Left lung (tissue), 10 donors: Measurements from ENCODE around the gene GPX3. TPM values are rescaled to one million over a fixed set of nuclear protein-coding genes. Genes with fewer than 3 reads are reported as not detected.

Source experiments
- ATAC-seq: fragments of 200-7000 bp; cut with Tn5 transposase; one replicate; pipeline ENCODE4 v1.9.1; 2020; ENCODE audit warnings: moderate library complexity
- DNase-seq, 4 donors: peaks; one replicate each; pipeline ENCODE4 v3.0.0-alpha.2; 2013 to 2020
- H3K27ac ChIP-seq, 2 donors: fragments of 200-600 bp; sonication (generic) in 1 of 2; one replicate each; pipeline versions ENCODE4 v1.5.0 to v1.8.0; 2020 to 2021
- H3K27me3 ChIP-seq, 2 donors: fragments of 200-600 bp; sonication (generic) in 1 of 2; one replicate each; pipeline versions ENCODE4 v1.5.0 to v1.8.0; 2020 to 2021
- H3K36me3 ChIP-seq, 2 donors: fragments of 200-600 bp; sonication (generic) in 1 of 2; one replicate each; pipeline versions ENCODE4 v1.5.0 to v1.8.0; 2020 to 2021
- H3K4me1 ChIP-seq, 2 donors: fragments of 200-600 bp; one replicate each; pipeline ENCODE4 v1.8.0; 2021
- H3K4me3 ChIP-seq, 2 donors: fragments of 200-600 bp; sonication (generic) in 1 of 2; one replicate each; pipeline versions ENCODE4 v1.5.0 to v1.8.0; 2020 to 2021; ENCODE audit warnings: mild to moderate bottlenecking in 1 of 2
- H3K9me3 ChIP-seq, 2 donors: fragments of 200-600 bp; sonication (generic) in 1 of 2; one replicate each; pipeline versions ENCODE4 v1.5.0 to v1.8.0; 2020 to 2021
- intact Hi-C, 2 donors: fragments of 100-400 bp; cut with DNase I; formaldehyde crosslinking; loops; one replicate each; pipeline versions ENCODE4 v1.11.2 to v1.14.2; 2022
- polyA plus RNA-seq, 6 donors: library from polyadenylated mRNA; unstranded; fragments of 120-200 nt; gene quantifications; one replicate each; pipeline ENCODE4 v1.2.1, GENCODE V29; 2013; ENCODE audit not compliant: insufficient read length in 6 of 6
- total RNA-seq, 2 donors: library from RNA; stranded (reverse); fragmentation: NEBNext Ultra II Directional; extraction: Animal tissue kit (Norgen Biotek cat#: 25700); gene quantifications; one replicate each; pipeline ENCODE4 v1.2.1, GENCODE V29; 2021
- TF ChIP-seq, protein P1 (sequence below), 2 donors: fragments of 200-600 bp; sonication (generic) in 1 of 2; IDR thresholded peaks; one replicate each; pipeline versions ENCODE4 v1.5.0 to v1.8.0; 2021; ENCODE audit warnings: antibody characterized with exemption in 2 of 2
- donor health status: DM: no; HTN: yes; CAD: no.
- donor health status: DM: no; HTN: no; CAD: no.

The GPX3 gene
- total and polyA plus RNA-seq, 8 donors: 49.0 to 424 (median 77.2) TPM

DNA sequence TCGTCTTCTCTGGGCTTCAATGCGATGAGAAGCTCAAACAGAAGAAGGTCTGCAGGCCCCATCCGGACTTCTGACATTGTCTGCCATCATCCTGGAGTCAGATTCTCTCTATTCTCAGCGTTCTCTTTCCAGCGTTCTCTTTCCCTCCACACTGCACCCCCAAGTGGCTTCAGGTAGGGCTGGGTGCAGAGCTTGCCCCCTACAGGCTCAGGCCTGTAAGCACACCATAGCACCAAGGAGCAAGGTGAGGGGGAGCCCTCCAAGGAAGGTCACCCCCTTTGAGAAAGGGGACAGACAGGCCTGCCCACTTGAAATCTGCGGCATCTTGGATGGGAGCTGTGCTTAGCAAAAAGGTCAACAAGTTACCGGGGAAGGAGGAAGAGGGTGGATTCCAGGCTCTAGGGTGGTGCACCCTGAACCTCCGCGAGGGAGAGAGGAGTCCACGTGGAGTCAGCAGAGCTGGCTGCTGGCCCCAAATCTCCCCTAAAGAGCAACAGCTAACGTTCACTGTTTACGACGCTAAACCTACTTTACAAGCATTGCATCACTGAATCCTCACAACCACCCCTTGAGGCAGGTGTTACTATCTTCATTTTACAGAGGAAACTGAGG, 27.5 kb downstream of the GPX3 start:
- no peaks in the 10 kb centered on the region for H3K9me3 ChIP-seq
- H3K4me1 ChIP-seq: peaks cover 3 to 17% of the 10 kb centered on the region in 2 donors
- H3K36me3 ChIP-seq: peaks cover 0 to 100% of the 10 kb centered on the region in 2 donors
- ATAC-seq: peak; percentile 75
- intact Hi-C loops: loop anchor here in 1 of 2 donors (5.0 kb wide), 1 partner anchor 46 kb away; no protein-coding TSS in a partner anchor
- H3K27me3 ChIP-seq: no peaks in the 10 kb centered on the region
- TF ChIP-seq, protein P1, sequence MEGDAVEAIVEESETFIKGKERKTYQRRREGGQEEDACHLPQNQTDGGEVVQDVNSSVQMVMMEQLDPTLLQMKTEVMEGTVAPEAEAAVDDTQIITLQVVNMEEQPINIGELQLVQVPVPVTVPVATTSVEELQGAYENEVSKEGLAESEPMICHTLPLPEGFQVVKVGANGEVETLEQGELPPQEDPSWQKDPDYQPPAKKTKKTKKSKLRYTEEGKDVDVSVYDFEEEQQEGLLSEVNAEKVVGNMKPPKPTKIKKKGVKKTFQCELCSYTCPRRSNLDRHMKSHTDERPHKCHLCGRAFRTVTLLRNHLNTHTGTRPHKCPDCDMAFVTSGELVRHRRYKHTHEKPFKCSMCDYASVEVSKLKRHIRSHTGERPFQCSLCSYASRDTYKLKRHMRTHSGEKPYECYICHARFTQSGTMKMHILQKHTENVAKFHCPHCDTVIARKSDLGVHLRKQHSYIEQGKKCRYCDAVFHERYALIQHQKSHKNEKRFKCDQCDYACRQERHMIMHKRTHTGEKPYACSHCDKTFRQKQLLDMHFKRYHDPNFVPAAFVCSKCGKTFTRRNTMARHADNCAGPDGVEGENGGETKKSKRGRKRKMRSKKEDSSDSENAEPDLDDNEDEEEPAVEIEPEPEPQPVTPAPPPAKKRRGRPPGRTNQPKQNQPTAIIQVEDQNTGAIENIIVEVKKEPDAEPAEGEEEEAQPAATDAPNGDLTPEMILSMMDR (IDR thresholded peaks at IDR 0.05): peak; percentile 69 to 74
- no peak overlapping the region for H3K4me3 ChIP-seq
- DNase-seq: peak in 1 of 4 donors; percentile 40
- H3K27ac ChIP-seq: peak overlapping the region in 1 of 2 donors; percentile 1

DNA sequence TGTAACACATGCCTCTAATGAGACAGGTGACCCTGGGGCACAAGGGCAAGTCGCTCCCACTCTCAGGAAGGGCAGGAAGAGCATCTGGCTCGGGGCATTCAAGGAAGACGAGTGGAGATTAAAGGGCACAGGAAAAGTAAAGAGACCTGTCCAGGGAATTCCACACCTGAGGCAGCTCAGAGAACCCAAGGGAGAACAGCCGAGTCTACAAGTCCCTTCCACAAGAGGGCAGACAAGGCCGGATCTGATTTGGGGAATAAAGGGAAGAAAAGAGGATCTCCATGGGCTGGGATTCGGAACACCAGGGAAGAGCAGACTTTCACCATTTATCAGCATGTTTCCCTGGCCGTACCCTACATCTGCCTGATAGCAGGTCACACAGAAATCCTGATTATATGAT, 28.1 kb downstream of the GPX3 start:
- intact Hi-C loops: loop anchor here in 1 of 2 donors (5.0 kb wide), 1 partner anchor 46 kb away; no protein-coding TSS in a partner anchor
- peaks cover 3 to 23% of the 10 kb centered on the region in 2 donors for H3K4me1 ChIP-seq
- TF ChIP-seq, protein P1 (IDR thresholded peaks at IDR 0.05): no peak
- no peak for DNase-seq
- H3K9me3 ChIP-seq: no peaks in the 10 kb centered on the region
- ATAC-seq: no peak
- no peak overlapping the region for H3K27ac ChIP-seq
- H3K27me3 ChIP-seq: no peaks in the 10 kb centered on the region
- H3K4me3 ChIP-seq: no peak overlapping the region
- peaks cover 0 to 100% of the 10 kb centered on the region in 2 donors for H3K36me3 ChIP-seq

DNA sequence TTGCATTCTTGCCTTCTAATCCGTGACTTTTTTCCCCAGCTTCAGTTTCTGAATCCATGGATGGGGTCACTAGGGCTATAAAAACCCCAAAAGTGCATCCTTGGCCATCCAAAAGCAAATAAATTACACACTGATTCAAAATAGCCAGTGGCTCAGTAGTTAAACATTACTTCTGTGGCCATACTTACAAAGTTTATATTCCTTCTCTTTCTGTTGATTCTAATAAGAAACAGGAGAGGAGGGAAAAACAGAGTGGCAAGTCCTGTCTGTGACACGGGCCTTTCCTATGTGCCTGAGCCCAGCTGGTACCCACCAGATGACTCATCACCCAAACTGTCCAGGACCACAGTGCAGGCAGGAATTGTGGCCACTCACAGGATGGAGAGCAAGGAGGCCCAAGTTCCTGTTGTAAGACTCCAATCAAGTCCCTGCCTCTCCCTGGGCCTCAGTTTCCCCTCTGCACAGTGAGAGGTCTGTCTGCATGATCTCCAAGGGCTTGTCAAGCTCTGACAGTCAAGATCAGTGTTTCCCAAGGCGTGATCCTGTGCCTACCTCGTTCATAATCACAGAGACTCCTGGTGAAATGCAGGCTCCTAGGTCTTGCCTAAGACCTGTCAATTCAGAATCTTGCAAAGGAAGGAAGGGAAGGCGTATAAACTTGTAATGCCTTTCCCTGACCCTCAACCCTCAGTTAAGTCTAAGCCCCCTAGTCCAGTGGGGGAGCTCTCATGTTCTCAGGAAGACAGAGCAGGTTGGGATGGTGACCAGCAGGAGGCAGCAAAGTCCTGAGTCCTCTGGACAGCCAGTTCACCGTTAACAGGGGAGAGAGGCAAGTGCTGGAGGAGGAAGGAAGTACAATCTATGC, 30.9 kb downstream of the GPX3 start:
- TF ChIP-seq, protein P1 (IDR thresholded peaks at IDR 0.05): peak; percentile 84 to 85
- intact Hi-C loops: loop anchor here (2.0 to 10.0 kb wide), 2 partner anchors 64 kb away; no protein-coding TSS in a partner anchor
- peaks cover 0 to 100% of the 10 kb centered on the region in 2 donors for H3K36me3 ChIP-seq
- H3K27ac ChIP-seq: peak overlapping the region in 1 of 2 donors; percentile 73
- H3K4me3 ChIP-seq: no peak overlapping the region
- no peaks in the 10 kb centered on the region for H3K27me3 ChIP-seq
- ATAC-seq: peak; percentile 95
- peaks cover 3 to 51% of the 10 kb centered on the region in 2 donors for H3K4me1 ChIP-seq
- H3K9me3 ChIP-seq: no peaks in the 10 kb centered on the region
- peak; percentile 59 to 85 (median 83) for DNase-seq

DNA sequence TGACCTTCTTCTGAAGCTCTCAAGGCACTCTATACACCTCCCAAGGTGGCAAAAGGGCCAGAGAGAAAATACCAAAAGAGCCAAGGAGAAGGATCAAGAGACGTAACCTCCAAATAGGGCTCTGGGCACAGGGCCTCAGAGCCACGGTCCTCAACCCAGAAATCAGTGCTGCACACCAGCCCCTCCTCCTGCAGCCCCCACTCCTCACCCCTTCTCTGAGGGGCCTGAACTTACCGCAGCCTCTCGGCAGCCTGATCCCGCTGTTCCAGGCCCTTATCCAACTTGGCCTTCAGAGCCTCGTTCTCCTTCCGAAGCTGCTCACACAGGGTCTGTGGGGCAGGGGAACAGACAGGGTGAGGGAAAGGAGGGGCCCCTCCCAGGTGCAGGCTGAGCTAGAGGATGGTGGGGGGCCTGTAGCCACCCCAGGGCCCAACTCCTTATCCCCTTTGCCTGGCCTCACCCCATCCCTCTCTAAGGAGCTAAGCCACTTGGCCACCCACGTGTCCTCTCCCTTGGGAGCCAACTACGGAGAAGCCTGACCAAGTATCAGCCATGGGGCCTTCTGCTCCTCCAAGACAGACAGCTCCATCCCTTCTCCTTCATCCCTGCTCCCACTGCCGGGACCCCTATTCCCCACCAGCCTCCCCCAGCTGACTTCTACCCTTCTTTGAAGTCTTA, 31.7 kb downstream of the GPX3 start:
- Histone ChIP-seq H3K4me3 (no peak overlapping the region), H3K9me3 (no peaks in the 10 kb centered on the region), H3K27me3 (no peaks in the 10 kb centered on the region), H3K36me3 (peaks cover 0 to 100% of the 10 kb centered on the region in 2 donors), H3K4me1 (peaks cover 3 to 59% of the 10 kb centered on the region in 2 donors), H3K27ac (peak overlapping the region in 1 of 2 donors; percentile 73)
- ATAC-seq (no peak), DNase-seq (no peak)
- TF ChIP-seq, protein P1 (IDR thresholded peaks at IDR 0.05): no peak
- intact Hi-C loops: loop anchor here (2.0 to 10.0 kb wide), 2 partner anchors 63 kb away; no protein-coding TSS in a partner anchor
